Epithelial cell of esophagus (primary cell): Measurements from ENCODE around the gene PLG.
"Not testable (repeated sequence)": the region's sequence is repeated elsewhere in the genome, so short reads cannot be mapped to it uniquely, and the experiment has no call there.

Experiments
- DNase-seq: peaks from one replicate; pipeline ENCODE4 v3.0.0; 2010; ENCODE audit warnings: low read depth
- H3K4me3 ChIP-seq: 2 replicates; pipeline ENCODE4 v1.5.1; 2011; ENCODE audit warnings: mild to moderate bottlenecking, low read length, control low read depth
- CTCF ChIP-seq: IDR thresholded peaks from 2 replicates; pipeline ENCODE4 v1.5.1; 2011; ENCODE audit warnings: low read depth, mild to moderate bottlenecking, low read length, control low read depth, inconsistent platforms; ENCODE audit not compliant: insufficient read depth; ENCODE audit errors: missing control alignments

Gene PLG

GRCh38 chr6:160782228-160782627 lies 80.2 kb downstream of the PLG start:
- H3K4me3 ChIP-seq, result no peak overlapping the region
- DNase-seq, result no peak
- no peak for TF ChIP-seq CTCF

- no peak for TF ChIP-seq CTCF
- H3K4me3 ChIP-seq, result no peak overlapping the region
- no peak for DNase-seq
Observed at GRCh38 chr6:160783741-160784140, 81.7 kb downstream of the PLG start.

GRCh38 chr6:160788126-160788525 lies 86.1 kb downstream of the PLG start:
- DNase-seq, result peak; percentile 65
- H3K4me3 ChIP-seq, result not testable (repeated sequence)

GRCh38 chr6:160788806-160789205 lies 86.8 kb downstream of the PLG start:
- no peak for TF ChIP-seq CTCF
- H3K4me3 ChIP-seq, result no peak overlapping the region
- no peak for DNase-seq

GRCh38 chr6:160789263-160790027 lies 87.4 kb downstream of the PLG start:
- TF ChIP-seq CTCF, result no peak

GRCh38 chr6:160790028-160790792 lies 88.2 kb downstream of the PLG start:
- no peak for DNase-seq
- TF ChIP-seq CTCF, result no peak
- no peak overlapping the region for H3K4me3 ChIP-seq

More at GRCh38 chr6:160789263-160790027, 87.4 kb downstream of the PLG start:
- DNase-seq, result no peak
- H3K4me3 ChIP-seq, result no peak overlapping the region

- no peak overlapping the region for H3K4me3 ChIP-seq
- DNase-seq, result no peak
- no peak for TF ChIP-seq CTCF
Observed at GRCh38 chr6:160791459-160791858, 89.4 kb downstream of the PLG start.
